ENCODE measurements around the gene MRPL28.

DNA sequence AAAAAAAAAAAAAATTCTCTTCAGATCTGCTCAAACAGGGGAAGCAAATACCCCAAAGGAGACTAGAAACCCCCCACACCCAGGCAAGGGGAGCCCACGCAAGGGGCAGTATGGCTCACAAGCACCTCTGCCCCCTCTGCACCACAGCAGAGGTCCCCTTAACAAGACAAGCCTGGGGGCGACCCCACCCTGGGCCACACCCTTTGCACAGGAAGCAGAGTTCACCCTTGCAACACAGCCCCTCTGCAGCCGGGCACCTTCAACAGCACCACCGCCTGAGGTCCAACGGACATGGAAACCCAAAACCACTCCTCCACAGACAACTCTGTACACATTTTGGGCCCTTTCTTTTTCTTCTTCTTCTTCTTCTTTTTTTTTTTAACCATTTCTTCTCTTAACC, 30.7 kb downstream of the MRPL28 start:
- TF ChIP-seq POLR2AphosphoS5 (IDR thresholded peaks at IDR 0.05; ENCODE audit: borderline replicate concordance, low read depth, low read length) (no peak), EZH2 (IDR thresholded peaks at IDR 0.05) (no peak)
